ENCODE measurements around the gene ADH1B.

The ADH1B gene

DNA sequence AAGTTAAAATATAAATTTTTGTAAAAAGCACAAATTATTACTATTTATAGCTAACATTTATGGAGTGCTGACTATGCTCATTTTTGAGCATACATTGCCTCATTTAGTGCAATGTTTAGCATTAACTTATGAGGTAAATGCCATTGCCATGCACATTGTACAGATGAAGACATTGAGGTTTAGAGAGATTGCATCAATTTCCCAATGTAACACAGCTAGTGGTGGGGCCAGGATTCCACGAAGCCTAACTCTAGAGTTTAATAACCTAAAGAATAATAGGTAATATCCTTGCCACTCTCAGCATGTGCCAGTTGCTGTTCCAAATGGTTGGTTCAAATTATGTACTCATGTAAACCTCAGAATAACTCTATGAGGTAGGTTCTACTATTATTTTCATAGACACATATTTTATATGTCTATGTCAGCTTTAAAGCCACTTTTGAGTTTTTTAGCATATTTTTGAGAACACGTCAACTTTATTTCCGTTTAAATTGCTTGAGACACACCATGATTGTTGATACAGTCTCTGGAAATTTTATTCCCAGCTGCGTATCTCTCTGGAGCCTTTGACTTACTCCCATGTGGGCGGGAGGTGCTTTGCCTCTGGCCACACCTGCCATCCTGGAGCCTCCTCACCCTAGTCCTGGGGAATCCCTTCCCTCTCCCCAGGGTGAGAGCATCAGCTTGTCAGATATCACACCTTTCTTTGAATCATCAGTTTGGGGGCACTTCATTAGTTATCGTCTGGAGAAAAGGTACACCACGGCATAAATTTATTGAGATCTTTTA lies 19.6 kb downstream of the ADH1B start:
- TF ChIP-seq, protein P1, sequence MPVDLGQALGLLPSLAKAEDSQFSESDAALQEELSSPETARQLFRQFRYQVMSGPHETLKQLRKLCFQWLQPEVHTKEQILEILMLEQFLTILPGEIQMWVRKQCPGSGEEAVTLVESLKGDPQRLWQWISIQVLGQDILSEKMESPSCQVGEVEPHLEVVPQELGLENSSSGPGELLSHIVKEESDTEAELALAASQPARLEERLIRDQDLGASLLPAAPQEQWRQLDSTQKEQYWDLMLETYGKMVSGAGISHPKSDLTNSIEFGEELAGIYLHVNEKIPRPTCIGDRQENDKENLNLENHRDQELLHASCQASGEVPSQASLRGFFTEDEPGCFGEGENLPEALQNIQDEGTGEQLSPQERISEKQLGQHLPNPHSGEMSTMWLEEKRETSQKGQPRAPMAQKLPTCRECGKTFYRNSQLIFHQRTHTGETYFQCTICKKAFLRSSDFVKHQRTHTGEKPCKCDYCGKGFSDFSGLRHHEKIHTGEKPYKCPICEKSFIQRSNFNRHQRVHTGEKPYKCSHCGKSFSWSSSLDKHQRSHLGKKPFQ (tag by site-specific recombination; IDR thresholded peaks at IDR 0.05): no peak
- no peak for TF ChIP-seq ZBTB8A (tag by site-specific recombination; IDR thresholded peaks at IDR 0.05)
- TF ChIP-seq SCRT2 (tag by site-specific recombination; IDR thresholded peaks at IDR 0.05): no peak
- TF ChIP-seq ZNF785 (tag by site-specific recombination; IDR thresholded peaks at IDR 0.05): no peak
- no peak for TF ChIP-seq ZFP3 (tag by site-specific recombination; IDR thresholded peaks at IDR 0.05; ENCODE audit: low read depth)
- TF ChIP-seq GLI4 (tag by site-specific recombination; IDR thresholded peaks at IDR 0.05): no peak
- no peak for TF ChIP-seq ZNF529 (tag by site-specific recombination; IDR thresholded peaks at IDR 0.05; ENCODE audit: insufficient replicate concordance)
- TF ChIP-seq, protein P2, sequence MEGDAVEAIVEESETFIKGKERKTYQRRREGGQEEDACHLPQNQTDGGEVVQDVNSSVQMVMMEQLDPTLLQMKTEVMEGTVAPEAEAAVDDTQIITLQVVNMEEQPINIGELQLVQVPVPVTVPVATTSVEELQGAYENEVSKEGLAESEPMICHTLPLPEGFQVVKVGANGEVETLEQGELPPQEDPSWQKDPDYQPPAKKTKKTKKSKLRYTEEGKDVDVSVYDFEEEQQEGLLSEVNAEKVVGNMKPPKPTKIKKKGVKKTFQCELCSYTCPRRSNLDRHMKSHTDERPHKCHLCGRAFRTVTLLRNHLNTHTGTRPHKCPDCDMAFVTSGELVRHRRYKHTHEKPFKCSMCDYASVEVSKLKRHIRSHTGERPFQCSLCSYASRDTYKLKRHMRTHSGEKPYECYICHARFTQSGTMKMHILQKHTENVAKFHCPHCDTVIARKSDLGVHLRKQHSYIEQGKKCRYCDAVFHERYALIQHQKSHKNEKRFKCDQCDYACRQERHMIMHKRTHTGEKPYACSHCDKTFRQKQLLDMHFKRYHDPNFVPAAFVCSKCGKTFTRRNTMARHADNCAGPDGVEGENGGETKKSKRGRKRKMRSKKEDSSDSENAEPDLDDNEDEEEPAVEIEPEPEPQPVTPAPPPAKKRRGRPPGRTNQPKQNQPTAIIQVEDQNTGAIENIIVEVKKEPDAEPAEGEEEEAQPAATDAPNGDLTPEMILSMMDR (tag by site-specific recombination; IDR thresholded peaks at IDR 0.05): no peak
- TF ChIP-seq WT1 (tag by site-specific recombination; IDR thresholded peaks at IDR 0.05): no peak
- TF ChIP-seq ZNF548 (tag by site-specific recombination; IDR thresholded peaks at IDR 0.05): no peak
- TF ChIP-seq ZBTB1 (tag by site-specific recombination; IDR thresholded peaks at IDR 0.05): no peak
- TF ChIP-seq, protein P3, sequence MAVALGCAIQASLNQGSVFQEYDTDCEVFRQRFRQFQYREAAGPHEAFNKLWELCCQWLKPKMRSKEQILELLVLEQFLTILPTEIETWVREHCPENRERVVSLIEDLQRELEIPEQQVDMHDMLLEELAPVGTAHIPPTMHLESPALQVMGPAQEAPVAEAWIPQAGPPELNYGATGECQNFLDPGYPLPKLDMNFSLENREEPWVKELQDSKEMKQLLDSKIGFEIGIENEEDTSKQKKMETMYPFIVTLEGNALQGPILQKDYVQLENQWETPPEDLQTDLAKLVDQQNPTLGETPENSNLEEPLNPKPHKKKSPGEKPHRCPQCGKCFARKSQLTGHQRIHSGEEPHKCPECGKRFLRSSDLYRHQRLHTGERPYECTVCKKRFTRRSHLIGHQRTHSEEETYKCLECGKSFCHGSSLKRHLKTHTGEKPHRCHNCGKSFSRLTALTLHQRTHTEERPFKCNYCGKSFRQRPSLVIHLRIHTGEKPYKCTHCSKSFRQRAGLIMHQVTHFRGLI (tag by site-specific recombination; IDR thresholded peaks at IDR 0.05): no peak
- TF ChIP-seq ZNF560 (tag by site-specific recombination; IDR thresholded peaks at IDR 0.05; ENCODE audit: borderline replicate concordance): no peak
- TF ChIP-seq MYNN (tag by site-specific recombination; IDR thresholded peaks at IDR 0.05; ENCODE audit: borderline replicate concordance): no peak
- no peak for TF ChIP-seq ZNF777 (tag by site-specific recombination; IDR thresholded peaks at IDR 0.05; ENCODE audit: borderline replicate concordance)
- no peak for TF ChIP-seq ZNF433 (tag by site-specific recombination; IDR thresholded peaks at IDR 0.05; ENCODE audit: low read depth)
- TF ChIP-seq ZNF274 (IDR thresholded peaks at IDR 0.05; ENCODE audit: low read length): no peak
- no peak for TF ChIP-seq ZNF274 (tag by site-specific recombination; IDR thresholded peaks at IDR 0.05; ENCODE audit: borderline replicate concordance)
- TF ChIP-seq, protein P4, sequence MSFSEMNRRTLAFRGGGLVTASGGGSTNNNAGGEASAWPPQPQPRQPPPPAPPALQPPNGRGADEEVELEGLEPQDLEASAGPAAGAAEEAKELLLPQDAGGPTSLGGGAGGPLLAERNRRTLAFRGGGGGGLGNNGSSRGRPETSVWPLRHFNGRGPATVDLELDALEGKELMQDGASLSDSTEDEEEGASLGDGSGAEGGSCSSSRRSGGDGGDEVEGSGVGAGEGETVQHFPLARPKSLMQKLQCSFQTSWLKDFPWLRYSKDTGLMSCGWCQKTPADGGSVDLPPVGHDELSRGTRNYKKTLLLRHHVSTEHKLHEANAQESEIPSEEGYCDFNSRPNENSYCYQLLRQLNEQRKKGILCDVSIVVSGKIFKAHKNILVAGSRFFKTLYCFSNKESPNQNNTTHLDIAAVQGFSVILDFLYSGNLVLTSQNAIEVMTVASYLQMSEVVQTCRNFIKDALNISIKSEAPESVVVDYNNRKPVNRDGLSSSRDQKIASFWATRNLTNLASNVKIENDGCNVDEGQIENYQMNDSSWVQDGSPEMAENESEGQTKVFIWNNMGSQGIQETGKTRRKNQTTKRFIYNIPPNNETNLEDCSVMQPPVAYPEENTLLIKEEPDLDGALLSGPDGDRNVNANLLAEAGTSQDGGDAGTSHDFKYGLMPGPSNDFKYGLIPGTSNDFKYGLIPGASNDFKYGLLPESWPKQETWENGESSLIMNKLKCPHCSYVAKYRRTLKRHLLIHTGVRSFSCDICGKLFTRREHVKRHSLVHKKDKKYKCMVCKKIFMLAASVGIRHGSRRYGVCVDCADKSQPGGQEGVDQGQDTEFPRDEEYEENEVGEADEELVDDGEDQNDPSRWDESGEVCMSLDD (tag by site-specific recombination; IDR thresholded peaks at IDR 0.05): no peak
- H3K27ac ChIP-seq (ENCODE audit: extremely low read depth, low read depth, low read length): no peak overlapping the region
- no peak overlapping the region for H3K4me3 ChIP-seq (ENCODE audit: low read depth, low read length)
- CTCF ChIA-PET: interaction anchor here (0.7 kb wide), 2 partner anchors 436 to 506 kb away, joined by 3 read pairs; no protein-coding TSS in a partner anchor
- no peaks in the 10 kb centered on the region for H3K4me1 ChIP-seq (ENCODE audit: control insufficient read depth, insufficient read depth, low read length)
- POLR2A ChIA-PET: no interaction called here
- no peaks in the 10 kb centered on the region for H3K9me3 ChIP-seq (ENCODE audit: control insufficient read depth, insufficient read depth, low read depth, low read length)
- H3K36me3 ChIP-seq (ENCODE audit: control insufficient read depth in 2 of 2, insufficient read depth in 1 of 2, low read length in 2 of 2): no peaks in the 10 kb centered on the region
